Measurements from ENCODE around the gene CAPN7.

The CAPN7 gene

DNA sequence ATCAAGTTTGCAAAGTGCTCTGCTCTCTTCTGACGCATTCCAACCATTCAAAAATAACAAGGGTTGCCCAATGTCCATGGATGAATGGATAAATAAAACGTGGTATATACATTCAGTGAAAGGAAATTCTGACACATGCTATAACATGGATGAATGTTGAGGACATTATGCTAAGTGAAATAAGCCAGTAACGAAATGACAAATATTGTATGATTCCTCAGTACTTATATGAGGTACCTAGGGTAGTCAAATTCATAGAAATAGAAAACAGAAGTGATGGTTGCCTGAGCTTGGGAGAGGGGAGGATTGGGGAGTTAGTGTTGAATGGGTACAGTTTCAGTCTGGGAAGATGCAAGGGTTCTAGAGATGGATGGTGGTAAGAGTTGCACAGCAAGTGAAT lies 92.5 kb downstream of the CAPN7 start:
- no peak for DNase-seq (ENCODE audit: low read depth)

DNA sequence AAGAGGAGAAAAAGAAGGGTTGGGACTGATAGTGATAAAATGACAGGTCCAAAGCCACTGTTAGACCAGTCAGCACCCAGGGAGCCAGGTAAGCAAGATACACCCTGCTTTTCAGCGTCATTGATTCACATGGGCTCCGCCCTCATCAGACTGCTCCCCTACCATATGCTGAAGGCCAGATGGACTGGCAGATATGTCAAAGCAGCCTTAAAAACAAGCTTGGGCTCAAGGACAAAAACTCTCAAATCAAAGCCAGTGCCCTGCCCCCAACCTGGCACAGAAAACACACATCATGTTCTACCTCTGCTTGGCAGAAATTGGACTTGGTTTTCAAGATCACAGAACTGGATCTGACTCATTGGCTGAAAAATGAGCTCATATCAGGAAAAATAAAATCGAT lies 93.0 kb downstream of the CAPN7 start:
- no peak for DNase-seq (ENCODE audit: low read depth)

GRCh38 chr3:15300323-15301078 lies 94.5 kb downstream of the CAPN7 start:
- no peak for DNase-seq (ENCODE audit: low read depth)

- DNase-seq (ENCODE audit: low read depth), result no peak
Measured at GRCh38 chr3:15301761-15302160, 95.7 kb downstream of the CAPN7 start.
